SK-N-SH treated with all-trans-retinoic acid at 6 μM for 48 hours (cell line): Measurements from ENCODE around the gene MINK1.

Source experiments
- ATAC-seq: fragments of 200-7000 bp; cut with Tn5 transposase; 3 replicates; pipeline ENCODE4 v1.9.1; 2020; ENCODE audit warnings: mild to moderate bottlenecking, moderate library complexity
- ARNTL ChIP-seq: fragments of 450-650 bp; formaldehyde crosslinking; IDR thresholded peaks from 2 replicates; pipeline ENCODE4 v1.5.0; 2020; ENCODE audit warnings: low read depth, mild to moderate bottlenecking, moderate library complexity, borderline replicate concordance
- BACH2 ChIP-seq: fragments of 250-450 bp; sonication (Bioruptor Pico); IDR thresholded peaks from 2 replicates; pipeline ENCODE4 v1.9.0; 2021; ENCODE audit warnings: mild to moderate bottlenecking, borderline replicate concordance
- CREB5 ChIP-seq: fragments of 250-450 bp; sonication (Bioruptor Pico); IDR thresholded peaks from 2 replicates; pipeline ENCODE4 v1.5.1; 2020; ENCODE audit warnings: low read depth, mild to moderate bottlenecking, moderate library complexity
- CSDC2 ChIP-seq: fragments of 250-450 bp; sonication (Bioruptor Pico); IDR thresholded peaks from 2 replicates; pipeline ENCODE4 v1.5.0; 2020; ENCODE audit warnings: mild to moderate bottlenecking, moderate library complexity
- CSRNP3 ChIP-seq: fragments of 250-450 bp; sonication (Bioruptor Pico); IDR thresholded peaks from 2 replicates; pipeline ENCODE4 v1.5.1; 2021; ENCODE audit warnings: mild to moderate bottlenecking, moderate library complexity
- ESRRG ChIP-seq: fragments of 250-450 bp; sonication (Bioruptor Pico); IDR thresholded peaks from 2 replicates; pipeline ENCODE4 v1.6.1; 2021; ENCODE audit warnings: mild to moderate bottlenecking
- GLIS3 ChIP-seq: fragments of 250-450 bp; sonication (Bioruptor Pico); IDR thresholded peaks from 2 replicates; pipeline ENCODE4 v1.5.0; 2020; ENCODE audit warnings: mild to moderate bottlenecking, moderate library complexity
- ISL1 ChIP-seq: fragments of 250-450 bp; sonication (Bioruptor Pico); IDR thresholded peaks from 2 replicates; pipeline ENCODE4 v2.1.2; 2022; ENCODE audit warnings: mild to moderate bottlenecking, moderate library complexity
- OSR1 ChIP-seq: fragments of 250-450 bp; sonication (Bioruptor Pico); IDR thresholded peaks from 2 replicates; pipeline ENCODE4 v1.8.0; 2022; ENCODE audit warnings: moderate library complexity, mild to moderate bottlenecking, inconsistent platforms
- PATZ1 ChIP-seq: fragments of 250-450 bp; sonication (Bioruptor Pico); IDR thresholded peaks from 2 replicates; pipeline ENCODE4 v1.8.0; 2020; ENCODE audit warnings: mild to moderate bottlenecking, moderate library complexity, borderline replicate concordance
- PPARA ChIP-seq: fragments of 250-450 bp; sonication (Bioruptor Pico); IDR thresholded peaks from 2 replicates; pipeline ENCODE4 v1.5.0; 2020; ENCODE audit warnings: mild to moderate bottlenecking, borderline replicate concordance
- RARB ChIP-seq: fragments of 250-450 bp; sonication (Bioruptor Pico); IDR thresholded peaks from 2 replicates; pipeline ENCODE4 v1.8.0; 2021; ENCODE audit warnings: mild to moderate bottlenecking, moderate library complexity
- SNAI2 ChIP-seq: fragments of 250-450 bp; sonication (Bioruptor Pico); IDR thresholded peaks from 2 replicates; pipeline ENCODE4 v1.5.0; 2020; ENCODE audit warnings: mild to moderate bottlenecking, moderate library complexity
- TCF4 ChIP-seq: fragments of 250-450 bp; sonication (Bioruptor Pico); IDR thresholded peaks from 2 replicates; pipeline ENCODE4 v1.8.0; 2021; ENCODE audit warnings: mild to moderate bottlenecking, moderate library complexity, borderline replicate concordance
- TOX ChIP-seq: fragments of 250-450 bp; sonication (Bioruptor Pico); IDR thresholded peaks from 2 replicates; pipeline ENCODE4 v1.8.0; 2021; ENCODE audit warnings: mild to moderate bottlenecking, moderate library complexity, borderline replicate concordance
- TSHZ2 ChIP-seq: fragments of 250-450 bp; sonication (Bioruptor Pico); IDR thresholded peaks from 2 replicates; pipeline ENCODE4 v1.5.0; 2020; ENCODE audit warnings: mild to moderate bottlenecking, moderate library complexity
- ZC3H10 ChIP-seq: fragments of 250-450 bp; sonication (Bioruptor Pico); IDR thresholded peaks from 2 replicates; pipeline ENCODE4 v1.5.1; 2021; ENCODE audit warnings: mild to moderate bottlenecking, moderate library complexity
- ZFP3 ChIP-seq: fragments of 250-450 bp; sonication (Bioruptor Pico); IDR thresholded peaks from 2 replicates; pipeline ENCODE4 v1.5.0; 2020; ENCODE audit warnings: mild to moderate bottlenecking, moderate library complexity
- ZFP30 ChIP-seq: fragments of 450-650 bp; formaldehyde crosslinking; IDR thresholded peaks from 2 replicates; pipeline ENCODE4 v1.5.0; 2022; ENCODE audit warnings: mild to moderate bottlenecking, moderate library complexity
- ZNF565 ChIP-seq: fragments of 450-650 bp; formaldehyde crosslinking; conservative IDR thresholded peaks from 2 replicates; pipeline ENCODE4 v1.5.0; 2020; ENCODE audit warnings: low read depth, mild to moderate bottlenecking, moderate library complexity
- ZNF70 ChIP-seq: fragments of 450-650 bp; formaldehyde crosslinking; IDR thresholded peaks from 2 replicates; pipeline ENCODE4 v1.5.0; 2020; ENCODE audit warnings: mild to moderate bottlenecking, moderate library complexity
- ZNF8 ChIP-seq: fragments of 450-650 bp; formaldehyde crosslinking; IDR thresholded peaks from 2 replicates; pipeline ENCODE4 v1.5.0; 2020; ENCODE audit warnings: mild to moderate bottlenecking, moderate library complexity

MINK1 gene

GRCh38 chr17:4934173-4934979 is 101.2 kb downstream of the MINK1 start:
- ATAC-seq = peak; percentile 79
- no peak for TF ChIP-seq GLIS3 (CRISPR knock-in tag)
- no peak for TF ChIP-seq ISL1 (CRISPR knock-in tag)
- no peak for TF ChIP-seq ESRRG (CRISPR knock-in tag)
- TF ChIP-seq PPARA (CRISPR knock-in tag) = no peak
- TF ChIP-seq CSRNP3 (CRISPR knock-in tag) = no peak
- TF ChIP-seq TOX (CRISPR knock-in tag) = no peak
- TF ChIP-seq SNAI2 (CRISPR knock-in tag) = no peak
- no peak for TF ChIP-seq ZC3H10
- no peak for TF ChIP-seq ZFP3 (CRISPR knock-in tag)
- TF ChIP-seq RARB (CRISPR knock-in tag) = no peak
- TF ChIP-seq TSHZ2 = no peak
- no peak for TF ChIP-seq TCF4 (CRISPR knock-in tag)

GRCh38 chr17:4935650-4936049 is 102.5 kb downstream of the MINK1 start:
- ATAC-seq = no peak
- no peak for TF ChIP-seq CREB5 (CRISPR knock-in tag)
- no peak for TF ChIP-seq BACH2 (CRISPR knock-in tag)
- TF ChIP-seq ZFP3 (CRISPR knock-in tag) = no peak
- TF ChIP-seq GLIS3 (CRISPR knock-in tag) = no peak
- TF ChIP-seq CSDC2 = no peak
- no peak for TF ChIP-seq ZC3H10
- TF ChIP-seq PPARA (CRISPR knock-in tag) = no peak
- TF ChIP-seq ESRRG (CRISPR knock-in tag) = no peak
- no peak for TF ChIP-seq PATZ1 (CRISPR knock-in tag)
- no peak for TF ChIP-seq ZNF8

GRCh38 chr17:4936436-4936835 is 103.3 kb downstream of the MINK1 start:
- ATAC-seq = no peak
- TF ChIP-seq PPARA (CRISPR knock-in tag) (no peak), BACH2 (CRISPR knock-in tag) (no peak), OSR1 (no peak), TSHZ2 (no peak), ZNF565 (no peak), PATZ1 (CRISPR knock-in tag) (no peak), SNAI2 (CRISPR knock-in tag) (no peak), ZFP30 (no peak), ESRRG (CRISPR knock-in tag) (no peak), TOX (CRISPR knock-in tag) (no peak), ZC3H10 (no peak), CSDC2 (no peak), ARNTL (no peak), ZNF70 (CRISPR knock-in tag) (no peak), GLIS3 (CRISPR knock-in tag) (no peak), ISL1 (CRISPR knock-in tag) (no peak)
